Measurements from ENCODE around the gene TMEM132D.

DNA sequence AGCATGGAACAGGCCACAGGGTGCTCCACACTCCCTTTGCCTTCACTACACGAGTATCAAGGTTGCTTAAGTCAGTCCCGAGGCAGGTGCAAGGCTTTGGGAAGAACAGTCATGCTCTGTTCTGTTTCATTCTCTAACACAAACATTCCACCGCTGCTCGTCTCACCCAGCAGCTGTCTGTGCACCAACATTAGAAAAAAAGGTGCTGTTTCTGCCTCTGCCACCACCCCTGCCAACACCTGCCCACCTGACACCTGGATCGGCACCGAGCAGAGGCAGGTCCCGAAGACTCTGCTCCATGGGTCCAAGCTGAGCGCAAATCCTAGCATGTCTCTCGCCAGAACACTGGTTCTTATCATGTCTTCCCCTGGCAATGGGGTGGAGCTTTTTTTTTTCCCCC, 347.7 kb downstream of the TMEM132D start:
- TF ChIP-seq, protein P1, sequence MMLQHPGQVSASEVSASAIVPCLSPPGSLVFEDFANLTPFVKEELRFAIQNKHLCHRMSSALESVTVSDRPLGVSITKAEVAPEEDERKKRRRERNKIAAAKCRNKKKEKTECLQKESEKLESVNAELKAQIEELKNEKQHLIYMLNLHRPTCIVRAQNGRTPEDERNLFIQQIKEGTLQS (IDR thresholded peaks at IDR 0.05; ENCODE audit: insufficient read depth, low read depth, low read length) = no peak
- no peak for TF ChIP-seq MAFK (IDR thresholded peaks at IDR 0.05; ENCODE audit: low read depth, low read length)
- TF ChIP-seq ZNF274 (IDR thresholded peaks at IDR 0.05; ENCODE audit: borderline replicate concordance, extremely low read depth, low read length) = no peak
- no peak for TF ChIP-seq RAD21 (IDR thresholded peaks at IDR 0.05 in 1 of 2, conservative IDR thresholded peaks at IDR 0.05 in 1 of 2; ENCODE audit: low read depth in 2 of 2, low read length in 2 of 2)
- no peak for TF ChIP-seq POLR2A (IDR thresholded peaks at IDR 0.05; ENCODE audit: control extremely low read depth in 1 of 2, low read depth in 2 of 2, low read length in 2 of 2)
- TF ChIP-seq, protein P2, sequence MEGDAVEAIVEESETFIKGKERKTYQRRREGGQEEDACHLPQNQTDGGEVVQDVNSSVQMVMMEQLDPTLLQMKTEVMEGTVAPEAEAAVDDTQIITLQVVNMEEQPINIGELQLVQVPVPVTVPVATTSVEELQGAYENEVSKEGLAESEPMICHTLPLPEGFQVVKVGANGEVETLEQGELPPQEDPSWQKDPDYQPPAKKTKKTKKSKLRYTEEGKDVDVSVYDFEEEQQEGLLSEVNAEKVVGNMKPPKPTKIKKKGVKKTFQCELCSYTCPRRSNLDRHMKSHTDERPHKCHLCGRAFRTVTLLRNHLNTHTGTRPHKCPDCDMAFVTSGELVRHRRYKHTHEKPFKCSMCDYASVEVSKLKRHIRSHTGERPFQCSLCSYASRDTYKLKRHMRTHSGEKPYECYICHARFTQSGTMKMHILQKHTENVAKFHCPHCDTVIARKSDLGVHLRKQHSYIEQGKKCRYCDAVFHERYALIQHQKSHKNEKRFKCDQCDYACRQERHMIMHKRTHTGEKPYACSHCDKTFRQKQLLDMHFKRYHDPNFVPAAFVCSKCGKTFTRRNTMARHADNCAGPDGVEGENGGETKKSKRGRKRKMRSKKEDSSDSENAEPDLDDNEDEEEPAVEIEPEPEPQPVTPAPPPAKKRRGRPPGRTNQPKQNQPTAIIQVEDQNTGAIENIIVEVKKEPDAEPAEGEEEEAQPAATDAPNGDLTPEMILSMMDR (IDR thresholded peaks at IDR 0.05; ENCODE audit: control extremely low read depth in 1 of 3, insufficient read depth in 1 of 3, low read depth in 1 of 3, low read length in 3 of 3) = no peak
- no peak for TF ChIP-seq POLR2AphosphoS5 (IDR thresholded peaks at IDR 0.05; ENCODE audit: low read depth, low read length)
- TF ChIP-seq TBP (IDR thresholded peaks at IDR 0.05; ENCODE audit: low read depth, low read length) = no peak
- no peak for TF ChIP-seq RFX5 (IDR thresholded peaks at IDR 0.05; ENCODE audit: borderline replicate concordance, low read depth, low read length)

Measured in H1 (cell line).